Cerebellar nuclear complex (tissue), 1 donor: ENCODE results near the gene PRM1.

Source experiments
- DNase-seq, 2 experiments: peaks; one replicate each; lab custom pipeline; 2025; lab: John Stamatoyannopoulos, UW

Gene PRM1

GRCh38 chr16:11280616-11281522 lies at the start of gene PRM1:
Gene PRM1, minus strand, starts transcription at chr16:11281330. Its CDS starts 92 bp downstream, at chr16:11281238.
- DNase-seq = no peak

GRCh38 chr16:11330526-11331237 lies 49.6 kb upstream of the PRM1 start:
- no peak for DNase-seq

DNA sequence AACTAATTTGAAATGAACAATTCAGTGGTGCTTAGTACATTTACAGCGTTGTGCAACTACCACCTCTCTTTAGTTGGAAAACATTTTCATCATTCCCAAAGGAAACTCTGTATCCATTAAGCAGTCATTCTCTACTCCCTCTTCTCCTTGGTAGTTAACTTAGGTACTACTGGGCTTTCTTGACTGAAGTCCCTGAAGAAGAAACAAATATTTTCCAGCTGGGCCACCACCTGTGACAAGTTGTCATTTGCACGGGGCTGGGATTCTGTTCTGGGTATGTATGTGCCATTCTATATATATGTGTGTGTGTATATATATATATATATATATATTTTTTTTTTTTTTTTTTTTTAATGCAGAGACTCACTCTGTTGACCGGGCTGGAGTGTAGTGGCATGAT lies 48.8 kb upstream of the PRM1 start:
- no peak for DNase-seq

GRCh38 chr16:11329071-11329491 lies 48.0 kb upstream of the PRM1 start:
- DNase-seq = no peak

DNA sequence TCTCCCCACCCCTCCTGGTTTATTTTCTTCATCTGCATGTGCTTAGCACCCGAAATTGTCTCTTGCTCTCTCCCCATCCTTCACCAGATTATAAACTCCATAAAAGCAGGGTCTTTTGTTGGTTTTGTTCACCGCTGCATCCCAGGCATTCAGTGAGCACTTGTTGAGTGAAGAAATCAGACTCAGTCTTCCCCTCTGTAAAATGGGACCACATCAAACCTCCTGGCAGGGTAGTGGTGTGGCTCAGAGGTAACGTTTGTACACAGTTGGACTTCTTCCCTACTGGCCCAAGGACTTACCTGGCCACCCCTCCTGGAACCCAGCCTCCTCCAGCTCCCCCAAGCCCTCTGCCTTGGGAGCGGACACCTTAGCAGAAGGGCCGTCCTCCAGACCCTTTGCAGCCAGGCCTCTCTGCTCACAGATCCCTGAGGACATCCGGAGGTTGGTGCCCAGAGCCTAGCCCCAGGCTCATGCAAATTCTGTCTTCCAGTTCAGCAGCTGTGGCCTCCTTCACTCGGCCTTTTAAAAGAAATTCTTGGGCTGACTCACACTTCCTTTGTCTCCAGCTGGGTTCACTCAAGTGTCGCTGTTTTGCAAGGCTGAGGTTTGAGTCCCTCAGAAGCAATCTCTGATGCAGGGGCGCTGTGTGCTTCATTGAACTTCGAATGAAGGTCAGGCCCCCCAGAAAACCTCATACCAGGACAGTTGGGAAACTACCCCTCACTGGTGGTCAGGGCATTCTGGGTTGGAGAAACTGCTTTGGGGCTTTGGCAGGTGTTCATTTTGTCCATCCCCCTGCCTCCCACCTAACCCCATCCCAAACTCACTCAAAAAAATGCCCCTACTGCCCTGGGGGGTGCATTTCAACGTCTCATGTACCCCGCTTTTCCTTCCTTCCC lies 47.3 kb upstream of the PRM1 start:
- no peak for DNase-seq

GRCh38 chr16:11327277-11328171 lies 46.4 kb upstream of the PRM1 start:
- no peak for DNase-seq

DNA sequence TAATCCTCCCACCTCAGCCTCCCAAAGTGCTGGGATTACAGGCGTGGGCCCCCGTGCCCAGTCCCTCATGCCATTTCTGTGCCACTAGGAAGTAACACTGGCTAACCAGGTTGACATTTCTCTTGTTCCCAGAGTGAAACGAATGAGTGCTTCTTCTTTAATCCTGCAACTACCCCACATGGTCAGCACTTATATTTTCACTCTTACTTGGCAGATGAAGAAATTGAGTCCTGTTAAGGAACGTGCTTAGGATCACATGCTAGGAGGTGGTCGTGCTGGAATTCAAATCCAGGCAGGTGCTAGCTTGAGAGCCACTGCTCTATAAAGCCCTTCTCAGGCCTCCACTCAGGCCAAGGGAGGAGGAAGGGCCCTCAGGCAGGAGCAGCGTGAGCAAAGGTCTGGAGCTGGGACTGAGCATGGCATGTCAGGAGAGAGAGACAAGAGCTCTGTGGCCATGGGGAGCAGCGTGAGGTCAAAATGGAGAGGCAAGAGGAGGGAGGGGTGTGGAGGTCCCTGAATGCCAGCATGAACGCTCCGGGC lies 45.7 kb upstream of the PRM1 start:
- DNase-seq = no peak

GRCh38 chr16:11326084-11326736 lies 45.1 kb upstream of the PRM1 start:
- no peak for DNase-seq

DNA sequence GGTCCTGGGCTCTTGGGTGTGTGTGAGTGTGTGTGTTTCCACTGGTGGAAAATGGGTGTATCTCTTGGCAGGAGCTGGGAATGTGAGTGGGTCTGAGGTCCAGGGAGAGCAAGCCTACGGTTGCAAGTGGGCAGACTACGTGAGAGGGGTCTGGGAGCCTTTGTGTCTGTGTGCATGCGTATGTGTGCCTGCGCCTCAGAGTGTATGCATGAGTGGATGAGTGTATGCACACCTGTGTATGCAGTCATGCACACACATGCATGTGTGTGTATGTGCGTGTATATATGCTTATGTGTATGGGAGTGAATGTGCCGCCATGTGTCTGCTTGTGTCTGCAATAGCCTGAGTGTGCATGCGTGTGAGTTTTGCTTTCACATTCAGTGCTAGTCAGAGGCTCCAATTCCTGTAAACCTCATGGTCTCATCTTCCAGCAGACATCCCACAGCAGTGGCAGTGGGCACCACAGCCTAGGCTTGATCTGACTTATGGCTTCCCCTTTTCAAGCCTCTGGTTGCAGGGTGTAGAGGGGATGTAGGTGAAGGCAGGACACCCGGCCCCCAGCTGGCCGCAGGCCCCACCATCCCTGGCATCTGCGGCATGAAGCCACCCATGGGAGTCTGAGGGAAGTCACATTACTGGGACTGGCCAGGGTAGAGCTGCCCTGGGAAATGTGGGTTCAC lies 44.4 kb upstream of the PRM1 start:
- DNase-seq = no peak

GRCh38 chr16:11323551-11324336 lies 42.6 kb upstream of the PRM1 start:
- DNase-seq = no peak

- DNase-seq = no peak
Measured at GRCh38 chr16:11322823-11323222, 41.7 kb upstream of the PRM1 start.

DNA sequence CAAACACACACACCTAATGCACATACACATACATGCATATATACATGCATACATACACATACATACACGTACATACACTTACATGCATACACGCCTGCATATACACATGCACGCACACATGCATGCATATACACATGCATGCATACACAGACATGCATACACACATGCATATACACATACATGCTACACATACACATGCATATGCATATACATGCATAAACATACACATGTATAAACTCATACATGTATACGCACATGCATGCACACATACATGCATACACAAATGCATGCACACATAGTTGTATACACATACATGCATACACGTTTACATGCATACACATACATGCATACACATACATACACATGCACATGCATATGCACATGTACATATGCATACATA lies 40.5 kb upstream of the PRM1 start:
- no peak for DNase-seq

DNA sequence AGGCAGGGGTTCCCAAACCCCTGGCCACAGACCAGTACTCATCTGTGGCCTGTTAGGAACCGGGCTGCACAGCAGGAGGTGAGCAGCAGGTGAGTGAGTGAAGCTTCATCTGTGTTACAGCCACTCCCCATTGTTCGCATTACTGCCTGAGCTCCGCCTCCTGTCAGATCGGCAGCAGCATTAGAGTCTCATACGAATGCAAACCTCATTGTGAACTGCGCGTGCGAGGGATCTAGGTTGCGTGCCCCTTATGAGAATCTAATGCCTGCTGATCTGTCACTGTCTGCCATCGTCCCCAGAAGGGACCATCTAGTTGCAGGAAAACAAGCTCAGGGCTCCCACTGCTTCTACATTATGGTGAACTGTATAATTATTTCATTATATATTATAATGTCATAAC lies 39.0 kb upstream of the PRM1 start:
- DNase-seq = no peak

- no peak for DNase-seq
Measured at GRCh38 chr16:11319529-11320146, 38.5 kb upstream of the PRM1 start.

DNA sequence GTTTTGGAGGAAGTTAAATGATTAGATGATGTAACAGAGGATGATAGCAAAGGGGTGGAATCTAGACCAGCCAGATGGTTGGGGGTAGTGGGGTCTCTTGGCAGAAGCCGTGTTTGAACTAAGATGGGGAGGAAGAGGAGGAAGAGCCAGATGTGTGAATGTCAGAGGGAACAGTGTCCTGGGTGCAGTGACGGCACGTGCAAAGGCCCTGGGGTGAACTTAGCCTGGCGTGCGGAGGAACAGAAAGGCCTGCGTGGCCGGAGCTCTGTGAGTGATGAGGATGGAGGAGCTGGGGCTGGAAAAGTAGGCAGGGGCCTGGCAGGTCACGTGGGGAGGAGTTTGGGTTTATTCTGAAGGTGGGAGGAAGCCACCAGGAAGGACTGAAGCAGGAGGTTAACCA lies 37.7 kb upstream of the PRM1 start:
- DNase-seq = no peak

DNA sequence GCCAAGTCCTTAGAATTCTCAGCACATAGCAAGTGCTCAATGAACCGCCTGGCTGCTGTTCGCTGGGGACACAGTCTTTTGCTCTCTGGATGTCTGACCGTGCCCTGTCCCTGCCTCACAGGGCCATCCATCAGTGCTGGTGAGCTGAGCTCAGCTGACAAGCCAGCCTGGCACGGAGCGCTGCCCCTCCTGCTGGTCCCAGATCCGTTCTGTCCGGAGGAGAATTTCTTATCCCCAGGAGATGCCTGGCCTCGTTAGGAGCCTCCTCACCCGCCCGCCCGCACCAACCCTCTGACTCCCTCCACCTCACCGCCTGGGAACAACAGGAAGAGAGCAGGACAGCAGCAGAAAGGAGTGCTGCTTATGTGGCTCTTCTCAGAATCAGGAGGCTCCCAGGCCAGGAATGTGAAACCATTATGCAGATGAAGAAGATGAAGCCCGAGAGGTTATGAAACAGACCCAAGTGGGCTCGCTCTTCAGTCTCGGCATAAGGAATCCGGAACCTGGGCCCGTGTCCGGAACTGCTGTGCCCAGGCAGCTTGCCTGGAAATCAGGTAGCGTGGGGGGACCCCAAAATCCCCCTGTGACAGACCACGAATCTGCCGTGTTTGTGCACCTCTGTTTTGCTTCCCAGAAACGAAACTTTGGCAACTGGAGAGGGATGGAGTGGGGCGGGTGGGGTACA lies 35.3 kb upstream of the PRM1 start:
- no peak for DNase-seq

DNA sequence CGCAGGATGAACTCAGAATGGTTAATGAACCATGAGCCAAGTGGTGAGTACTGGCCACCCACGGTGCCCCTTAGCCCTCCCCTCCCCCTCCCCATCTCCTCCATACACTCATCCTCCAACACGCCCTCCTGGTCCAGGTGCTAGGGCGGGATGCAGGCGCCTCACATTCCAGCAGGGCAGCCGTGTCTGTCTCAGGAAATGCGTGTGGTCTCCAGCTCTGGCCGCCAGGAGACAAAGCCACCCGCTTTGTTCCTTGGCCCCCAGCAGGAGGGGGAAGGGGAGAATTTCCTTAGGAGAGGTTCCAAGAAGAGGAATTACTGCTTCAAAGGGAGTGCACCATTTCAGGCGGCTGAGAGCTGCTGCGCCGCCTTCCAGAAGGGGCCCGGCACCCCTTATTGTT lies 34.4 kb upstream of the PRM1 start:
- DNase-seq = no peak
